Sigmoid colon (tissue), 7 donors: ENCODE data around the gene TLR8. TPM values are rescaled to one million over a fixed set of nuclear protein-coding genes. Genes with fewer than 3 reads are reported as not detected.
"Not testable (repeated sequence)": the region's sequence is repeated elsewhere in the genome, so short reads cannot be mapped to it uniquely, and the experiment has no call there.

Experiments
- DNase-seq: peaks from one replicate; pipeline ENCODE4 v3.0.0-alpha.2; 2019
- H3K27ac ChIP-seq, 4 donors: fragments of 200-600 bp; sonication (generic); one replicate each; pipeline ENCODE4 v1.5.1; 2016 to 2019; ENCODE audit warnings: mild to moderate bottlenecking in 1 of 4
- H3K27me3 ChIP-seq, 3 donors: fragments of 200-600 bp; sonication (generic); one replicate each; pipeline ENCODE4 v1.5.1; 2019; ENCODE audit warnings: mild to moderate bottlenecking in 1 of 3
- H3K36me3 ChIP-seq, 4 donors: fragments of 200-600 bp; sonication (generic); one replicate each; pipeline ENCODE4 v1.5.1; 2016 to 2019
- H3K4me1 ChIP-seq, 4 donors: fragments of 200-600 bp; sonication (generic); one replicate each; pipeline ENCODE4 v1.5.1; 2017 to 2019
- H3K4me3 ChIP-seq, 4 donors: fragments of 200-600 bp; sonication (generic); one replicate each; pipeline ENCODE4 v1.5.1; 2017 to 2019; ENCODE audit warnings: mild to moderate bottlenecking in 2 of 4, moderate library complexity in 1 of 4
- H3K9me3 ChIP-seq, 4 donors: fragments of 200-600 bp in 3 of 4; sonication (generic) in 3 of 4; one replicate each; pipeline versions ENCODE4 v1.5.1 to v1.6.1; 2013 to 2019
- CTCF ChIP-seq, 4 experiments: fragments of 450-650 bp in 3 of 4; fragments of 200-600 bp in 1 of 4; IDR thresholded peaks; one replicate each; pipeline ENCODE4 v1.5.1; 2016 to 2019; ENCODE audit warnings: antibody characterized with exemption in 4 of 4, mild to moderate bottlenecking in 3 of 4, moderate library complexity in 2 of 4
- EP300 ChIP-seq, 4 donors: sonication (generic); formaldehyde crosslinking; IDR thresholded peaks; one replicate each; pipeline ENCODE4 v1.6.1; 2017; ENCODE audit warnings: antibody characterized with exemption in 4 of 4
- POLR2A ChIP-seq, 2 donors: fragments of 450-650 bp; IDR thresholded peaks; one replicate each; pipeline ENCODE4 v1.6.1; 2016; ENCODE audit warnings: antibody characterized with exemption in 2 of 2, mild to moderate bottlenecking in 2 of 2, moderate library complexity in 2 of 2
- POLR2AphosphoS5 ChIP-seq, 4 donors: sonication (generic); formaldehyde crosslinking; IDR thresholded peaks; one replicate each; pipeline ENCODE4 v1.6.1; 2017; ENCODE audit warnings: antibody characterized with exemption in 4 of 4
- WGBS, 2 donors: extraction: QIAGEN DNeasy Blood & Tissue Kit; methylation state at CpG; one replicate each; pipeline ENCODE4 v1.1.7; 2013; 5-methylcytosine and 5-hydroxymethylcytosine counted together
- intact Hi-C: fragments of 100-400 bp; cut with DNase I; formaldehyde crosslinking; loops from one replicate; pipeline ENCODE4 v1.15.1; 2023
- polyA plus RNA-seq, 3 donors: library from polyadenylated mRNA; stranded (reverse); fragments of 200-250 nt; gene quantifications; one replicate each; pipeline ENCODE4 v1.2.3, GENCODE V29; 2013
- total RNA-seq, 4 donors: library from RNA; depleted of rRNA; stranded (reverse); fragments of >200 nt; gene quantifications; one replicate each; pipeline ENCODE4 v1.1.0, GENCODE V29; 2016
- donor health status: healthy with polysubstance abuse.
- donor health status: Bipolar disorder and iron deficiency.
- donor health status: healthy.

The TLR8 gene
- total and polyA plus RNA-seq, 7 donors = 0.28 to 3.0 (median 1.7) TPM

GRCh38 chrX:12962041-12962504 lies 55.7 kb downstream of the TLR8 start:
- no peaks in the 10 kb centered on the region for H3K27me3 ChIP-seq
- H3K4me3 ChIP-seq = no peak overlapping the region
- 82 to 94% methylated on average over 4 of the region's 4 CpGs for WGBS, 2 donors
- TF ChIP-seq POLR2A (IDR thresholded peaks at IDR 0.05) (no peak), CTCF (IDR thresholded peaks at IDR 0.05) (no peak), EP300 (IDR thresholded peaks at IDR 0.05) (no peak), POLR2AphosphoS5 (IDR thresholded peaks at IDR 0.05) (no peak)
- H3K27ac ChIP-seq = no peak overlapping the region
- H3K9me3 ChIP-seq = no peaks in the 10 kb centered on the region
- no peaks in the 10 kb centered on the region for H3K36me3 ChIP-seq
- no peak for DNase-seq
- intact Hi-C loops = no loop called here
- H3K4me1 ChIP-seq = no peaks in the 10 kb centered on the region

- intact Hi-C loops, DNase-seq, H3K36me3 ChIP-seq, H3K4me1 ChIP-seq, H3K4me3 ChIP-seq, H3K27ac ChIP-seq, H3K27me3 ChIP-seq, H3K9me3 ChIP-seq: not testable (repeated sequence)
- 88 to 92% methylated on average over 28 to 30 of the region's 52 CpGs for WGBS, 2 donors
Observed at GRCh38 chrX:12963210-12963850, 56.9 kb downstream of the TLR8 start.

GRCh38 chrX:12965131-12965940 lies 58.9 kb downstream of the TLR8 start:
- no peaks in the 10 kb centered on the region for H3K4me1 ChIP-seq

GRCh38 chrX:12966151-12966550 lies 59.7 kb downstream of the TLR8 start:
- Histone ChIP-seq H3K4me1 (no peaks in the 10 kb centered on the region), H3K27me3 (no peaks in the 10 kb centered on the region), H3K27ac (no peak overlapping the region), H3K9me3 (no peaks in the 10 kb centered on the region), H3K4me3 (no peak overlapping the region), H3K36me3 (no peaks in the 10 kb centered on the region)
- TF ChIP-seq CTCF (IDR thresholded peaks at IDR 0.05) = no peak
- TF ChIP-seq EP300 (IDR thresholded peaks at IDR 0.05) = no peak
- TF ChIP-seq POLR2A (IDR thresholded peaks at IDR 0.05) = no peak
- no peak for TF ChIP-seq POLR2AphosphoS5 (IDR thresholded peaks at IDR 0.05)
- intact Hi-C loops = no loop called here
- DNase-seq = no peak
- 70 to 93% methylated on average over 1 of the region's 1 CpG for WGBS, 2 donors

More at GRCh38 chrX:12965131-12965940, 58.9 kb downstream of the TLR8 start:
- H3K9me3 ChIP-seq = no peaks in the 10 kb centered on the region
- 78 to 84% methylated on average over 6 of the region's 6 CpGs for WGBS, 2 donors
- no peaks in the 10 kb centered on the region for H3K27me3 ChIP-seq
- no peak overlapping the region for H3K4me3 ChIP-seq
- H3K36me3 ChIP-seq = no peaks in the 10 kb centered on the region
- DNase-seq = no peak
- intact Hi-C loops = no loop called here
- H3K27ac ChIP-seq = no peak overlapping the region
- TF ChIP-seq CTCF (IDR thresholded peaks at IDR 0.05) (no peak), POLR2A (IDR thresholded peaks at IDR 0.05) (no peak)

DNA sequence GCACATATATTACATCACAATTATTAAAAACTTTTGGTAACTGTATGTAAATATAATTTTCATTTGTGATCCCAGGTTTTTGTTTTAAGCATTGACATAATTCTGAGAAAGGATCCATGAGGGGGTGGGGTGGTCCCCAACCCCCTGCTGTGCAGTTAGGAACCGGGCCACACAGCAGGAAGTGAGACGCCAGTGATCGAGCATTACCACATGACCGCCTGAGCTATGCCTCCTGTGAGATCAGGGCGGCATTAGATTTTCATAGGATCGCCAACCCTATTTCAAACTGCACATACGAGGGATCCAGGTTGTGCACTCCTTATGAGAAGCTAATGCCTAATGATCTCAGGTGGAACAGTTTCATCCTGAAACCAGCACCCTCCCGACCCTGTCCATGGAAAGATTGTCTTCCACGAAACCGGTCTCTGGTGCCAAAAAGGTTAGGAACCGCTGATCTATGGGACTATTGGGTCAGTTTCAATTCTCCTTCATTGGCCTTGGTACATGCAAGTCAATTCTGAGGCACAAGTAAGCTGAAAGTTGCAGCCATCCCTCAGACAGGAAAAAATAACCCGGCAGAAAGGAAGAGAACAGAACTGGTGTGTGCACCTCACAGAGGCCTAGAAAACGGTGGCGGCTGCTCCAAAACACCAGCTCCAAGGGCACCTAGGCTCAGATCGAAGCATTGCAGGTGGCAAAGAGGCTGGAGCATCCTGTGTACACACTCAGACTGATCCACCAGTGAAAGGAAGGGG lies 61.5 kb downstream of the TLR8 start:
- Histone ChIP-seq H3K9me3 (no peaks in the 10 kb centered on the region), H3K36me3 (no peaks in the 10 kb centered on the region), H3K4me1 (no peaks in the 10 kb centered on the region), H3K27me3 (no peaks in the 10 kb centered on the region), H3K27ac (no peak overlapping the region), H3K4me3 (no peak overlapping the region)
- DNase-seq = no peak
- TF ChIP-seq EP300 (IDR thresholded peaks at IDR 0.05) (no peak), CTCF (IDR thresholded peaks at IDR 0.05) (no peak), POLR2A (IDR thresholded peaks at IDR 0.05) (no peak), POLR2AphosphoS5 (IDR thresholded peaks at IDR 0.05) (no peak)
- intact Hi-C loops = no loop called here
- 55 to 81% methylated on average over 15 of the region's 15 CpGs for WGBS, 2 donors
